Raji (cell line): Measurements from ENCODE around the gene PTCH1.

Experiments used
- POLR2A ChIP-seq: IDR thresholded peaks from 2 replicates; pipeline ENCODE4 v1.6.1; 2011; ENCODE audit warnings: low read depth, low read length, control low read depth; ENCODE audit not compliant: insufficient read depth

The PTCH1 gene

GRCh38 chr9:95516734-95517558 is at the start of gene PTCH1:
PTCH1 (minus strand) TSS chr9:95516971.
- TF ChIP-seq POLR2A: no peak

- no peak for TF ChIP-seq POLR2A
These were observed 49.2 kb upstream of the PTCH1 start for GRCh38 chr9:95565982-95566381.

- no peak for TF ChIP-seq POLR2A
These were observed 45.1 kb upstream of the PTCH1 start for GRCh38 chr9:95561913-95562312.

- TF ChIP-seq POLR2A: no peak
These were observed 40.4 kb upstream of the PTCH1 start for GRCh38 chr9:95557142-95557541.

- no peak for TF ChIP-seq POLR2A
These were observed 39.8 kb upstream of the PTCH1 start for GRCh38 chr9:95556521-95556920.

GRCh38 chr9:95552814-95553546 is 36.2 kb upstream of the PTCH1 start:
- TF ChIP-seq POLR2A: no peak

GRCh38 chr9:95552255-95552654 is 35.5 kb upstream of the PTCH1 start:
- TF ChIP-seq POLR2A: no peak

GRCh38 chr9:95551406-95551805 is 34.6 kb upstream of the PTCH1 start:
- TF ChIP-seq POLR2A: no peak

GRCh38 chr9:95545831-95546567 is 29.2 kb upstream of the PTCH1 start:
- TF ChIP-seq POLR2A: no peak

- no peak for TF ChIP-seq POLR2A
These were observed 17.4 kb upstream of the PTCH1 start for GRCh38 chr9:95533996-95534680.

- no peak for TF ChIP-seq POLR2A
These were observed 13.1 kb upstream of the PTCH1 start for GRCh38 chr9:95529910-95530309.

GRCh38 chr9:95528908-95529502 is 12.2 kb upstream of the PTCH1 start:
- TF ChIP-seq POLR2A: no peak

GRCh38 chr9:95522871-95523370 is 6.2 kb upstream of the PTCH1 start:
- no peak for TF ChIP-seq POLR2A

GRCh38 chr9:95521699-95522098 is 4.9 kb upstream of the PTCH1 start:
- TF ChIP-seq POLR2A: no peak
